ENCODE results near the gene TBL3. TPM values are rescaled to one million over a fixed set of nuclear protein-coding genes. Genes with fewer than 3 reads are reported as not detected.

TBL3 gene
- total and polyA plus RNA-seq, 9 of the 15 experiments (the other 6 are each of a cell fraction or from before 2014, with no cell fraction given) = 0.97 to 117 (median 24.5) TPM

- peak overlapping the region in 1 of 2 experiments; percentile 60; a peak in 1 of 4 replicates for H3K9ac ChIP-seq (ENCODE audit: insufficient read depth in 1 of 2, low read depth in 2 of 2, low read length in 2 of 2)
- H3K9me1 ChIP-seq (ENCODE audit: control insufficient read depth, insufficient read depth, low read length) = peaks cover 8% of the 10 kb centered on the region
- peaks cover 10% of the 10 kb centered on the region; the same call in 2 of the 3 replicates for H3K79me2 ChIP-seq (ENCODE audit: control insufficient read depth, insufficient read depth, low read length)
- FAIRE-seq (no peak), DNase-seq (ENCODE audit: extremely low read depth in 1 of 4, low spot score in 3 of 4) (no peak), ATAC-seq (no peak)
- intact Hi-C loops (cut with micrococcal nuclease) = no loop called here
- TF ChIP-seq, protein P1, sequence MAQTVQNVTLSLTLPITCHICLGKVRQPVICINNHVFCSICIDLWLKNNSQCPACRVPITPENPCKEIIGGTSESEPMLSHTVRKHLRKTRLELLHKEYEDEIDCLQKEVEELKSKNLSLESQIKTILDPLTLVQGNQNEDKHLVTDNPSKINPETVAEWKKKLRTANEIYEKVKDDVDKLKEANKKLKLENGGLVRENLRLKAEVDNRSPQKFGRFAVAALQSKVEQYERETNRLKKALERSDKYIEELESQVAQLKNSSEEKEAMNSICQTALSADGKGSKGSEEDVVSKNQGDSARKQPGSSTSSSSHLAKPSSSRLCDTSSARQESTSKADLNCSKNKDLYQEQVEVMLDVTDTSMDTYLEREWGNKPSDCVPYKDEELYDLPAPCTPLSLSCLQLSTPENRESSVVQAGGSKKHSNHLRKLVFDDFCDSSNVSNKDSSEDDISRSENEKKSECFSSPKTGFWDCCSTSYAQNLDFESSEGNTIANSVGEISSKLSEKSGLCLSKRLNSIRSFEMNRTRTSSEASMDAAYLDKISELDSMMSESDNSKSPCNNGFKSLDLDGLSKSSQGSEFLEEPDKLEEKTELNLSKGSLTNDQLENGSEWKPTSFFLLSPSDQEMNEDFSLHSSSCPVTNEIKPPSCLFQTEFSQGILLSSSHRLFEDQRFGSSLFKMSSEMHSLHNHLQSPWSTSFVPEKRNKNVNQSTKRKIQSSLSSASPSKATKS (CRISPR knock-in tag; IDR thresholded peaks at IDR 0.05) = no peak
- TF ChIP-seq PTRF (tag; IDR thresholded peaks at IDR 0.05) (no peak), EP300 (IDR thresholded peaks at IDR 0.05; ENCODE audit: low read length) (no peak), E2F4 (CRISPR knock-in tag; IDR thresholded peaks at IDR 0.05; ENCODE audit: low read depth) (no peak), ZNF395 (CRISPR knock-in tag; IDR thresholded peaks at IDR 0.05) (no peak), TBP (optimal IDR thresholded peaks at IDR 0.05; ENCODE audit: low read depth, low read length) (no peak), CHD4 (IDR thresholded peaks at IDR 0.05; ENCODE audit: insufficient read depth, insufficient replicate concordance, low read depth, low read length, poor library complexity, severe bottlenecking) (no peak), EZH2 (IDR thresholded peaks at IDR 0.05; ENCODE audit: borderline replicate concordance, low read depth, low read length) (no peak)
- BruUV-seq (replicated peaks) = no TSS peak
- WGBS (ENCODE audit: insufficient coverage, low coverage, missing lambda C conversion rate) = 80% methylated on average over 11 of the region's 11 CpGs
- H3K27ac ChIP-seq (ENCODE audit: extremely low read depth, low read depth, low read length) = no peak overlapping the region
- CTCF ChIA-PET (ENCODE audit: low intra/inter-chr PET ratio) = no interaction called here
- POLR2A ChIA-PET = interaction anchor here (0.6 to 1.0 kb wide), 2 partner anchors 91 to 162 kb away, joined by 3 read pairs; no protein-coding TSS in a partner anchor
- H3K4me1 ChIP-seq (replicated peaks in 1 of 2; ENCODE audit: control insufficient read depth in 2 of 2, insufficient read depth in 2 of 2, low read length in 2 of 2) = peaks cover 15 to 48% of the 10 kb centered on the region in 2 experiments; a peak in 4 of 5 replicates
- no peaks in the 10 kb centered on the region for H3K27me3 ChIP-seq (ENCODE audit: control insufficient read depth in 2 of 2, insufficient read depth in 2 of 2, low read length in 2 of 2)
- H3K4me3 ChIP-seq = no peak overlapping the region
- in situ Hi-C loops (cut with MboI) = no loop called here
- H3K4me2 ChIP-seq (ENCODE audit: insufficient read depth, low read length) = no peak overlapping the region
- no peaks in the 10 kb centered on the region for H3K9me3 ChIP-seq (replicated peaks; ENCODE audit: control insufficient read depth, insufficient read depth, low read depth, low read length)
- peaks cover 37% of the 10 kb centered on the region; the same call in 2 of the 3 replicates for H3K36me3 ChIP-seq (ENCODE audit: control insufficient read depth, insufficient read depth, low read length)
- no peak overlapping the region for H2AFZ ChIP-seq (ENCODE audit: low read depth, low read length)
- peaks cover 7% of the 10 kb centered on the region for H4K20me1 ChIP-seq (replicated peaks; ENCODE audit: control insufficient read depth, insufficient read depth, low read length)
These were observed 34.8 kb upstream of the TBL3 start for GRCh38 chr16:1936945-1937479.
